Suprapubic skin (tissue), 4 donors: Measurements from ENCODE around the gene ZNF394.

Experiments
- CTCF ChIP-seq, 2 donors: fragments of 200-600 bp in 1 of 2; fragments of 450-650 bp in 1 of 2; sonication (generic) in 1 of 2; IDR thresholded peaks; one replicate each; pipeline ENCODE4 v1.5.1; 2016 to 2019; ENCODE audit warnings: antibody characterized with exemption in 2 of 2, mild to moderate bottlenecking in 1 of 2, moderate library complexity in 1 of 2
- POLR2A ChIP-seq, 2 donors: fragments of 450-650 bp; IDR thresholded peaks; one replicate each; pipeline ENCODE4 v1.6.1; 2017; ENCODE audit warnings: antibody characterized with exemption in 2 of 2, mild to moderate bottlenecking in 2 of 2, moderate library complexity in 2 of 2
- POLR2AphosphoS5 ChIP-seq, 3 donors: sonication (generic); formaldehyde crosslinking; IDR thresholded peaks; one replicate each; pipeline ENCODE4 v1.6.1; 2017; ENCODE audit warnings: antibody characterized with exemption in 3 of 3

GRCh38 chr7:99498546-99498944 is 1.5 kb downstream of the ZNF394 start:
- TF ChIP-seq CTCF (IDR thresholded peaks at IDR 0.05) (no peak), POLR2A (IDR thresholded peaks at IDR 0.05) (no peak), POLR2AphosphoS5 (IDR thresholded peaks at IDR 0.05) (no peak)
